Body of pancreas (tissue), 4 donors: Measurements from ENCODE around the gene HES2. TPM values are rescaled to one million over a fixed set of nuclear protein-coding genes. Genes with fewer than 3 reads are reported as not detected.
"Not testable (repeated sequence)": the region's sequence is repeated elsewhere in the genome, so short reads cannot be mapped to it uniquely, and the experiment has no call there.

Experiments used
- ATAC-seq: fragments of 150-250 bp; one replicate; pipeline ENCODE4 v1.9.1; 2016
- DNase-seq, 4 donors: peaks; one replicate each; pipeline ENCODE4 v3.0.0-alpha.2; 2019
- H3K27ac ChIP-seq, 4 donors: fragments of 200-600 bp; sonication (generic); 1 replicate in 3 of 4; 2 replicates in 1 of 4; pipeline versions ENCODE4 v1.5.1 to v1.6.1; 2016 to 2019; ENCODE audit warnings: mild to moderate bottlenecking in 1 of 4, mixed read lengths in 1 of 4, moderate library complexity in 1 of 4
- H3K27me3 ChIP-seq, 2 donors: fragments of 200-600 bp; sonication (generic); one replicate each; pipeline ENCODE4 v1.6.0; 2016; ENCODE audit warnings: mild to moderate bottlenecking in 1 of 2
- H3K36me3 ChIP-seq, 2 donors: fragments of 200-600 bp; sonication (generic); replicated peaks in 1 of 2; 2 replicates each; pipeline ENCODE4 v1.5.1; 2016; ENCODE audit warnings: low read depth in 2 of 2; ENCODE audit not compliant: insufficient read depth in 1 of 2
- H3K4me1 ChIP-seq: fragments of 200-600 bp; sonication (generic); one replicate; pipeline ENCODE4 v1.6.0; 2016
- H3K4me3 ChIP-seq, 2 donors: fragments of 200-600 bp; sonication (generic); 1 replicate in 1 of 2; 2 replicates in 1 of 2; pipeline ENCODE4 v1.5.1; 2016 to 2019
- H3K9me3 ChIP-seq, 3 donors: fragments of 200-600 bp; sonication (generic); 1 replicate in 2 of 3; 2 replicates in 1 of 3; pipeline ENCODE4 v1.5.1; 2016
- POLR2A ChIP-seq, 3 donors: fragments of 450-650 bp; IDR thresholded peaks; one replicate each; pipeline ENCODE4 v1.6.1; 2016; ENCODE audit warnings: antibody characterized with exemption in 3 of 3, mild to moderate bottlenecking in 2 of 3
- WGBS, 2 donors: methylation state at CpG; one replicate each; pipeline ENCODE4 v1.1.5; 2017; 5-methylcytosine and 5-hydroxymethylcytosine counted together
- intact Hi-C: fragments of 100-400 bp; cut with DNase I; formaldehyde crosslinking; loops from one replicate; pipeline ENCODE4 v1.15.1; 2023
- microRNA-seq, 2 donors: library from miRNA; unstranded; fragments of <30 nt; microRNA quantifications; one replicate each; pipeline ENCODE4, GENCODE V29; 2016; ENCODE audit warnings: borderline number of aligned reads in 2 of 2, borderline replicate concordance in 2 of 2
- small RNA-seq: library from RNA; depleted of rRNA; stranded (forward); fragments of <200 nt; gene quantifications from one replicate; pipeline ENCODE3, GENCODE V24; 2016
- total RNA-seq, 2 donors: library from RNA; depleted of rRNA; stranded (reverse); fragments of >200 nt; gene quantifications; one replicate each; pipeline ENCODE4 v1.1.0, GENCODE V29; 2016
- TF ChIP-seq, protein P1 (sequence below), 7 experiments: fragments of 450-650 bp in 4 of 7; fragments of 200-600 bp in 3 of 7; sonication (generic) in 3 of 7; IDR thresholded peaks; one replicate each; pipeline ENCODE4 v1.5.1; 2016 to 2019; ENCODE audit warnings: antibody characterized with exemption in 7 of 7

The HES2 gene
- total RNA-seq, 2 donors from 2014 or later, result 0.26 TPM; not detected in 1

DNA sequence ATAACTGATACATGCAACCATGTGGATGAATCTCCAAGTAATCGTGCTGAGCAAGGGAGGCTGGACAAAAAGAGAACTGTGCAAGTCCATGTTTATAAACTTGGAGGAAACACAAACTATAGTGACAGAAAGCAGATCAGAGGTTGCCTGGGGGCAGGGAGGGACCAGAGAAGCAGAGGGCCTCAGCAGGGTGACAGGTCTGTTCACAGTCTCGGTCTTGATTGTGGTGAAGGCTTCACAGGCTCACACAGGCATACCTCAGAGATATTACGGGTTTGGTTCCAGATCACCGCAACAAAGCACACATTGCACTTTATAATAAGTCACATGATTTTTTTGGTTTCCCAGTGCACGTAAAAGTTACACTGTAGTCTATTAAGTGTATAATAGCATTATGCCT, 54.7 kb downstream of the HES2 start:
- Histone ChIP-seq H3K4me1 (peaks cover 13% of the 10 kb centered on the region), H3K27me3 (no peaks in the 10 kb centered on the region), H3K4me3 (no peak overlapping the region), H3K27ac (no peak overlapping the region), H3K36me3 (no peaks in the 10 kb centered on the region), H3K9me3 (no peaks in the 10 kb centered on the region)
- intact Hi-C loops, result loop anchor here (5.0 kb wide), 1 partner anchor 37 kb away; no protein-coding TSS in a partner anchor
- TF ChIP-seq, protein P1, sequence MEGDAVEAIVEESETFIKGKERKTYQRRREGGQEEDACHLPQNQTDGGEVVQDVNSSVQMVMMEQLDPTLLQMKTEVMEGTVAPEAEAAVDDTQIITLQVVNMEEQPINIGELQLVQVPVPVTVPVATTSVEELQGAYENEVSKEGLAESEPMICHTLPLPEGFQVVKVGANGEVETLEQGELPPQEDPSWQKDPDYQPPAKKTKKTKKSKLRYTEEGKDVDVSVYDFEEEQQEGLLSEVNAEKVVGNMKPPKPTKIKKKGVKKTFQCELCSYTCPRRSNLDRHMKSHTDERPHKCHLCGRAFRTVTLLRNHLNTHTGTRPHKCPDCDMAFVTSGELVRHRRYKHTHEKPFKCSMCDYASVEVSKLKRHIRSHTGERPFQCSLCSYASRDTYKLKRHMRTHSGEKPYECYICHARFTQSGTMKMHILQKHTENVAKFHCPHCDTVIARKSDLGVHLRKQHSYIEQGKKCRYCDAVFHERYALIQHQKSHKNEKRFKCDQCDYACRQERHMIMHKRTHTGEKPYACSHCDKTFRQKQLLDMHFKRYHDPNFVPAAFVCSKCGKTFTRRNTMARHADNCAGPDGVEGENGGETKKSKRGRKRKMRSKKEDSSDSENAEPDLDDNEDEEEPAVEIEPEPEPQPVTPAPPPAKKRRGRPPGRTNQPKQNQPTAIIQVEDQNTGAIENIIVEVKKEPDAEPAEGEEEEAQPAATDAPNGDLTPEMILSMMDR (IDR thresholded peaks at IDR 0.05), result no peak
- TF ChIP-seq POLR2A (IDR thresholded peaks at IDR 0.05), result no peak
- 84 to 93% methylated on average over 5 of the region's 5 CpGs for WGBS, 2 donors
- ATAC-seq (no peak), DNase-seq (no peak)

DNA sequence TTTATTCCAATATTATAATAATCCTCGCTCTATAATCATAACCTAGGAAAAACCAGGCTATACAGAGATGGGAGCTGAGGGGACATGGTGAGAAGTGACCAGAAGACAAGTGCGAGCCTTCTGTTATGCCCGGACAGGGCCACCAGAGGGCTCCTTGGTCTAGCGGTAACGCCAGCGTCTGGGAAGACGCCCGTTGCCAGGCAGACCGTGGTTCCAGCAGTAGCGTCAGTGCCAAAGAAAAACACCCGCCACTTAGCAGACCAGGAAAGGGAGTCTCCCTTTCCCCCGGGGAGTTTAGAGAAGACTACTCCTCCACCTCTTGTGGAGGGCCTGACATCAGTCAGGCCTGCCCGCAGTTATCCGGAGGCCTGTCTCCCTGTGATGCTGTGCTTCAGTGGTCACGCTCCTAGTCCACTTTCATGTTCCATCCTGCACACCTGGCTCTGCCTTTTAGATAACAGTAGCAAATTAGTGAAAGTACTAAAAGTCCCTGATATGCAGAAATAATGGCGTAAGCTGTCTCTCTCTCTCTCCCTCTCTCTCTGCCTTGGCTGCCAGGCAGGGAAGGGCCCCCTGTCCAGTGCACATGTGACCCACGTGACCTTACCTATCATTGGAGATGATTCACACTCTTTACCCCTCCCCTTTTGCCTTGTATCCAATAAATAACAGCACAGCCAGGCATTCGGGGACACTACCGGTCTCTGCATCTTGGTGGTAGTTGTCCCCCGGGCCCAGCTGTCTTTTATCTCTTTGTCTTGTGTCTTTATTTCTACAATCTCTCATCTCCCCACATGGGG, 56.4 kb downstream of the HES2 start:
- H3K27ac ChIP-seq, H3K27me3 ChIP-seq, ATAC-seq, H3K4me3 ChIP-seq, H3K36me3 ChIP-seq, intact Hi-C loops, H3K9me3 ChIP-seq: not testable (repeated sequence)
- DNase-seq, result peak; percentile 76 to 82 (median 78)
- peaks cover 30% of the 10 kb centered on the region for H3K4me1 ChIP-seq
- TF ChIP-seq, protein P1 (IDR thresholded peaks at IDR 0.05), result peak; percentile 59 to 88 (median 75)
- WGBS, 2 donors, result 38 to 65% methylated on average over 9 to 20 of the region's 20 CpGs

Small RNA genes within 50 kb of the gene (microRNA-seq; reads per million reads assigned to microRNA genes)
- 0 reads per million in 2 donors for gene MIR4252

Small RNA genes within 50 kb of the gene (small RNA-seq; reads per million reads assigned to genes)
- gene MIR4252, result not detected

Other genes starting within 250 kb of the HES2 start
- gene CHD5, start 239.6 kb downstream of the HES2 start, total RNA-seq, result 1 to 10 TPM in 1 of 2 donors, under 1 TPM in 1; under 0.01 to 2.1 TPM
- 100 to 1,000 TPM; 112 to 148 TPM for gene RPL22, start 220.3 kb downstream of the HES2 start, total RNA-seq
- gene RNF207, start 213.8 kb downstream of the HES2 start, total RNA-seq, result 10 to 100 TPM; 25.2 to 52.4 TPM
- gene ICMT, start 184.0 kb downstream of the HES2 start, total RNA-seq, result 10 to 100 TPM; 26.4 to 26.7 TPM
- not detected for gene HES3, start 175.7 kb downstream of the HES2 start, total RNA-seq
- gene GPR153, start 158.8 kb downstream of the HES2 start, total RNA-seq, result 1 to 10 TPM; 2.3 to 4.9 TPM
- gene ACOT7, start 26.2 kb downstream of the HES2 start, total RNA-seq, result 10 to 100 TPM in 1 of 2 donors, 1 to 10 TPM in 1; 6.0 to 33.0 TPM
- gene ESPN, start 4.9 kb upstream of the HES2 start, total RNA-seq, result 1 to 10 TPM in 1 of 2 donors, under 1 TPM in 1; 0.26 to 4.0 TPM
- 10 to 100 TPM in 1 of 2 donors, 1 to 10 TPM in 1; 4.2 to 23.1 TPM for gene TNFRSF25, start 46.3 kb upstream of the HES2 start, total RNA-seq
- gene PLEKHG5, start 71.7 kb upstream of the HES2 start, total RNA-seq, result 1 to 10 TPM; 5.2 to 8.6 TPM
- 10 to 100 TPM; 13.7 to 27.4 TPM for gene NOL9, start 134.6 kb upstream of the HES2 start, total RNA-seq
- not detected for gene TAS1R1, start 135.4 kb upstream of the HES2 start, total RNA-seq
- 10 to 100 TPM; 17.4 to 37.6 TPM for gene ZBTB48, start 160.1 kb upstream of the HES2 start, total RNA-seq
- 10 to 100 TPM; 38.4 to 60.0 TPM for gene KLHL21, start 182.9 kb upstream of the HES2 start, total RNA-seq
- gene PHF13, start 193.8 kb upstream of the HES2 start, total RNA-seq, result 1 to 10 TPM; 6.2 to 9.6 TPM
- 10 to 100 TPM; 11.9 to 18.9 TPM for gene THAP3, start 204.9 kb upstream of the HES2 start, total RNA-seq